HG03439 (cell line): Measurements from ENCODE around the gene EFCAB3.
"Not testable (repeated sequence)": the region's sequence is repeated elsewhere in the genome, so short reads cannot be mapped to it uniquely, and the experiment has no call there.

Experiments used
- ATAC-seq: cut with Tn5 transposase; IDR thresholded peaks from one replicate; pipeline ENCODE4 v1.9.1; 2021; ENCODE audit warnings: mild to moderate bottlenecking, moderate library complexity; ENCODE audit not compliant: unreplicated experiment

The EFCAB3 gene

DNA sequence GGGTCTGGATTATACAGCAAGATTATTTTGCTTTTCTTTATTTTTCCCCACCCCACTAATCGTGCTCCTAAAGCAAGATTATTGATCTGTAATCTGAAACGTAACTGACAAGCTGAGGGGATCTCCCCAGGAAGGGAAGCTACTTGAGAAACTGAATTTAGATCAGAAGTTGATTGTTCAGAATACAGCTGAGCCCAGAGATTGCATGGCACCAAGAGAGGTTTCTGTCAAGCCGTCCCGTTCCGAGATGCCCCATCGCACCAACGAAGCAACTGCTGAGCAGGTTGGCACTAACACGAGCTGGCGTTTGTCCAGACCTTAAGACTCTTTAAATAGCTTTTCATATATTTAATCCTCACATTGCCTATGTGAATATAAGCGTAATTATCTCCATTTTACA, 78.1 kb downstream of the EFCAB3 start:
- peak; percentile 31 for ATAC-seq

DNA sequence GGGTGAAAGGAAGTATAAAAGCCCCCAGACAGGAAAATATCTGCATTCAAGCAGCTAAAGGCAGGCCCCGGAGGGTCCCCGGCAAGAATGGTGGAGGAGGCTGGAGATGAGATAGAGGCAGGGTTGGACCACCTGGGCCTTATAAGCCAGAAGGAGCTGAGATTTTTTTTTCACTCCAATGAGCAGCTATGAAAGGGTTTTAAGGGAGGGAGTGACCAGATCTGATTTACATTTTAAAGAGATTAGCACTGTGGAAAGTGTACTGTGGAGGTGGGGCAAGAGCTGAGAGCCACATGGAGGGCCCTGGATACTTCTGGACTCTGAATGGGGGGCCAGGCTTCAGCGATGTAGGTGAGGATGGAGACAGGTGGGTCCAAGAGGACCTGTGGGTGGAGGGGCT, 84.1 kb downstream of the EFCAB3 start:
- not testable (repeated sequence) for ATAC-seq

DNA sequence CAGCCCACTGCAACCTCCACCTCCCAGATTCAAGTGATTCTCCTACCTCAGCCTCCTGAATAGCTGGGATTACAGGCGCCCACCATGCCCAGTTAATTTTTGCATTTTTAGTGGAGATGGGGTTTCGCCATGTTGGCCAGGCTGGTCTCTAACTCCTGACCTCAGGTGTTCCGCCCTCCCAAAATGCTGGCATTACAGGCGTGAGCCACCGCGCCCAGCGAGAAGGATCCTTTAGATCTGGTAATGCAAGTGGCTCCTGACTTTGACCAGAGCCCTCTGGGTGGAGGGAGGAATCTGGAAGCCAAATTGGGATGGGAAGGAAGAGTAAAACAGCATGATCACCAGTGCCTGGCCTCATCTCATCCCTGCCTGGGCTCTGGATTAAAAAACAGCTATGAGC, 84.9 kb downstream of the EFCAB3 start:
- not testable (repeated sequence) for ATAC-seq
